HG03097 (cell line): ENCODE results near the gene RAD51D.
"Not testable (repeated sequence)": the region's sequence is repeated elsewhere in the genome, so short reads cannot be mapped to it uniquely, and the experiment has no call there.

ENCODE experiments used
- ATAC-seq: cut with Tn5 transposase; IDR thresholded peaks from one replicate; pipeline ENCODE4 v1.9.1; 2021; ENCODE audit not compliant: unreplicated experiment, low FRiP score

The RAD51D gene

GRCh38 chr17:35142467-35142796 lies 22.8 kb upstream of the RAD51D start:
- no peak for ATAC-seq

GRCh38 chr17:35141681-35142466 lies 22.2 kb upstream of the RAD51D start, which contains the start of gene NLE1:
TSS of gene NLE1 (minus strand) at chr17:35142303. CDS start at chr17:35142275, 28 bp downstream.
- peak; percentile 80 for ATAC-seq

- ATAC-seq, result no peak
Observed at GRCh38 chr17:35138218-35138617, 18.6 kb upstream of the RAD51D start.

GRCh38 chr17:35135322-35135721 lies 15.7 kb upstream of the RAD51D start:
- ATAC-seq, result no peak

GRCh38 chr17:35132816-35133550 lies 13.3 kb upstream of the RAD51D start:
- ATAC-seq, result no peak

GRCh38 chr17:35132099-35132498 lies 12.4 kb upstream of the RAD51D start:
- no peak for ATAC-seq

- no peak for ATAC-seq
Observed at GRCh38 chr17:35130392-35130791, 10.7 kb upstream of the RAD51D start.

- no peak for ATAC-seq
Observed at GRCh38 chr17:35129973-35130351, 10.3 kb upstream of the RAD51D start.

- no peak for ATAC-seq
Observed at GRCh38 chr17:35129154-35129972, 9.7 kb upstream of the RAD51D start.

GRCh38 chr17:35127751-35128514 lies 8.3 kb upstream of the RAD51D start:
- ATAC-seq, result no peak

- no peak for ATAC-seq
Observed at GRCh38 chr17:35121315-35121714, 1.7 kb upstream of the RAD51D start, which contains the start of gene FNDC8. TSS of gene FNDC8 (plus strand) at chr17:35121615. CDS start at chr17:35121694, 79 bp downstream.

- no peak for ATAC-seq
Observed at GRCh38 chr17:35117984-35118383, 1.7 kb downstream of the RAD51D start.

GRCh38 chr17:35116845-35117244 lies 2.8 kb downstream of the RAD51D start:
- no peak for ATAC-seq

GRCh38 chr17:35110791-35111190 lies 8.9 kb downstream of the RAD51D start:
- not testable (repeated sequence) for ATAC-seq

GRCh38 chr17:35104844-35105450 lies 14.7 kb downstream of the RAD51D start:
- no peak for ATAC-seq

- ATAC-seq, result no peak
Observed at GRCh38 chr17:35103271-35103670, 16.4 kb downstream of the RAD51D start.

GRCh38 chr17:35101725-35102124 lies 17.9 kb downstream of the RAD51D start:
- no peak for ATAC-seq

- ATAC-seq, result no peak
Observed at GRCh38 chr17:35101036-35101435, 18.6 kb downstream of the RAD51D start.

- ATAC-seq, result no peak
Observed at GRCh38 chr17:35099908-35100307, 19.8 kb downstream of the RAD51D start.

GRCh38 chr17:35097776-35098175 lies 21.9 kb downstream of the RAD51D start:
- no peak for ATAC-seq
